ENCODE results near the gene UMOD.

Gene UMOD

GRCh38 chr16:20352615-20353014 lies at the start of gene UMOD:
Gene UMOD (minus strand): TSS chr16:20352715. CDS start chr16:20350737, 1,978 bp downstream.
- no peak for DNase-seq

GRCh38 chr16:20401475-20402016 lies 49.0 kb upstream of the UMOD start:
- no peak for DNase-seq

DNA sequence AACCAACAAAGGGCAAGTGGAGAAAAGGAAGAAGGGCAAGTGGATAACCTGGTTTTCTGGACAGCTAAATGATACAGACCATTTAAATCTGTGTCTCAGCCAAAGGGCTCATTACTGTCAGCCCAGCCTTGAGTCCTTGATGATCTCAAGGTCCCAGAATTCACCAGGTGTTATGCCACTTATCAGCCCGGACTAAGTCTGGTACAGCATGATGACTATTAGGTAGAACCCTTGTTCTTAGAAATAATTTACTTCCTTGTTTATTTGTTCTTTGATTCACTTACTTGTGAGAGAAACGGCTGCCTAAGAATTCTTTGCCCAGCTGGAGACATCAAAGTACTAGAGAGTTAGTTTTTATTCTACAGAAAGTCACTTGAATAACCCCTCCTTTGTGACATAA lies 48.6 kb upstream of the UMOD start:
- no peak for DNase-seq

DNA sequence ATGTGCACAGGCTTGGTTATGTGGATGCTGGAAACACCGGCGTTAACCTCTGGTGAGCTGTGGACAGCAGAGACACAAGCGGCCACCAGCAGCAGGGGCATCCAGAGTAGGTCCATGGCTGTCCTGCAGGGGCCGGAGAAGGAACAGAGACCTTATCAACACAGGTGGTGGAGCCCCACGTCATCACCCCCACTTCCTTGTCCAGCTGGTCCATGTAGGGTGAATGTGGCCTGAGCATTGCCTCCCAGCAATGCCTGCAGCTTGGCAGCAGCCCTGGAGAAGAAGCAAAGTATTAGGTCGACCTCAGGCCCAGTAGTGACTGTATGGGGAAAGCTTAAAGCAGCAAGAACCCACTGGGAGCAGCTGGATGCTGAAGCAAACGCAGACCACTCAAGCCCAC lies 46.7 kb upstream of the UMOD start:
- no peak for DNase-seq

GRCh38 chr16:20398603-20399002 lies 46.1 kb upstream of the UMOD start:
- DNase-seq = no peak

GRCh38 chr16:20397468-20398074 lies 45.1 kb upstream of the UMOD start:
- no peak for DNase-seq

- DNase-seq = no peak
These were observed 44.4 kb upstream of the UMOD start for GRCh38 chr16:20396846-20397467.

DNA sequence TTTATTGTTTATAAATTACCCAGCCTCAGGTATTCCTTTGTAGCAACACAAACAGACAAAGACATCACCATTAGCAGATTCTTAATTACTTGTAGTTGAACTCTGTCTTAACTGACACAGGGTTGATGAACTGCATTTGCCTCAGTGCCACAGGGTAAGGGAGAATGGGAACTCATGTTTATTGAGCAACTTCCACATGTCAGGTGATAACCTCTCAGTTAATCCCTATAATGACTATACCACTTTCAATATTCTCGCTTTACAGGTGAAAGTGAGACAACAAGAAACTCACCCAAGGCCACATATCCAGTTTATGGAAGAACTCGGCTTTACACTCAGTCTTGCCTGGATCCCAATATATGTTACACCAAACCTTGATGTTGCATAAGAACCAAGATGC lies 43.4 kb upstream of the UMOD start:
- no peak for DNase-seq

DNA sequence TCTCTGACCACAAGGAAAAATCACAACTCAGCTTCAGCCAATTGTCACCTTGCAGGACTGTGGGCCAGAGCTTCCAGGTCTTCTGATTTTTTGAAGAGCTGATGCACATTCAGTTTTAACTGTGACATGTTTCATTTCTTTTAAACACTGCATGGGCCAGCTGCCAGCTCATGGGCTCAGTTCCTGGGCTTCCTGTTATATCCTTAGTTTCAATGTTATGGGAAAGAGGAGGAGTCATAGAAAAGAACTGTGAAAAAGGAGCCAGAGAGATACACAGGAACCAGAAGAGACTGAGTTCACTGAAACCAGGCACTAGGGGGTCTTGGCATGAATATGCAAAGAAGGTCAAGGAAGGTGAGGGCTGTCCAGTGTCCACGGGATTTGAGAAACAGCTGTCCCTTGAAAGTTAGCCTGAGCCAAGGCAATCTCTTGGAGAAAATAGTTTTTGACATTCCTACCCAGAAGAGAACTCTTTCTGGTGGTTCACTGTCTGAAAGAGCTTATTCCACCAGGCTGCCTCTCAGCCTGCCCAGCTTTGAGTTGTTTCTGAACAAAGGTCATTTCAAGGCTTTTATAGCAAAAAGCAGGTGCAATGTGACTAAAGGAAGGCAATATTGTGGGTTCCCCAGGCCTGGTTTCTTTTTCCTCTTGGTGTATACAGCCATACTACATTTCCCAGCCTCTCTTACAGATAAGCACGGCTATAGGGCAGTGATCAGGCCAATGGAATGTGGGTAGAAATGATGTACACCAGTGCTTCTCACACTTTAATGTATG lies 41.5 kb upstream of the UMOD start:
- no peak for DNase-seq

GRCh38 chr16:20391045-20391444 lies 38.5 kb upstream of the UMOD start:
- no peak for DNase-seq

DNA sequence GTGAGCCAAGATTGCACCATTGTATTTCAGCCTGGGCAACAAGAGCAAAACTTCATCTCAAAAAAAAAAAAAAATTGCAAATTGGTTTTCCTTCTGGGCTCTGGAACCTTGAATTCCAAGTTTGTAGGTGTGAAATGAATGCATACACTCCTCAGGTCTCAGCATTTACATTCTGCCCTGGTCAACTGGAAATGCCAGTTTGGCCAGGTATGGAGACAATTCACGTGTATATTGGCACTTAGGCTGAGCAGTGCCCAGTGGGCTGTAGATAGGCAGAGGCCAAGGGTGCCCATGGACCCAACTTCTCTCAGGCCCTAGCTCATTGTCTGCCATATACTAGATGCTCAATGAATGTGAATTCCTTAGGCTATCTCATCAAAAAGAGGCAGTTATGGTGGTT lies 36.3 kb upstream of the UMOD start:
- DNase-seq = no peak

DNA sequence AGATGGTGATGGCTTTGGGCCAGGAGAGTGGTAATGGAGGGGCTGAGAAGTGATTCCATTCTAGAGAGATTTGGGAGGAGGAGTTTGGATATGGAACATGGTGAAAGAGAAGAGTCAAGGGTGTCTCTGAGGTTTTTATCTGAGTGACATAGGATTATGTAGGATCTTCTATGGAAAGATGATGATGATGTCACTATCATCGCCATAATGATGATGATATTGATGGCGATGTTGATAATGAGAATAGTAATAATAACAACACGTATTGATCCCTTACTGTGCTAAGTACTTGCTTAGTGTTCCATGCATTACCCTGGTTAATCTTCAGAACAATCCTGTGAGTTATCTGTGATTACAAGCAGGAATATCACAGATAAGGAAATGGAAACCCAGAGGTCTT lies 35.5 kb upstream of the UMOD start:
- DNase-seq = no peak

DNA sequence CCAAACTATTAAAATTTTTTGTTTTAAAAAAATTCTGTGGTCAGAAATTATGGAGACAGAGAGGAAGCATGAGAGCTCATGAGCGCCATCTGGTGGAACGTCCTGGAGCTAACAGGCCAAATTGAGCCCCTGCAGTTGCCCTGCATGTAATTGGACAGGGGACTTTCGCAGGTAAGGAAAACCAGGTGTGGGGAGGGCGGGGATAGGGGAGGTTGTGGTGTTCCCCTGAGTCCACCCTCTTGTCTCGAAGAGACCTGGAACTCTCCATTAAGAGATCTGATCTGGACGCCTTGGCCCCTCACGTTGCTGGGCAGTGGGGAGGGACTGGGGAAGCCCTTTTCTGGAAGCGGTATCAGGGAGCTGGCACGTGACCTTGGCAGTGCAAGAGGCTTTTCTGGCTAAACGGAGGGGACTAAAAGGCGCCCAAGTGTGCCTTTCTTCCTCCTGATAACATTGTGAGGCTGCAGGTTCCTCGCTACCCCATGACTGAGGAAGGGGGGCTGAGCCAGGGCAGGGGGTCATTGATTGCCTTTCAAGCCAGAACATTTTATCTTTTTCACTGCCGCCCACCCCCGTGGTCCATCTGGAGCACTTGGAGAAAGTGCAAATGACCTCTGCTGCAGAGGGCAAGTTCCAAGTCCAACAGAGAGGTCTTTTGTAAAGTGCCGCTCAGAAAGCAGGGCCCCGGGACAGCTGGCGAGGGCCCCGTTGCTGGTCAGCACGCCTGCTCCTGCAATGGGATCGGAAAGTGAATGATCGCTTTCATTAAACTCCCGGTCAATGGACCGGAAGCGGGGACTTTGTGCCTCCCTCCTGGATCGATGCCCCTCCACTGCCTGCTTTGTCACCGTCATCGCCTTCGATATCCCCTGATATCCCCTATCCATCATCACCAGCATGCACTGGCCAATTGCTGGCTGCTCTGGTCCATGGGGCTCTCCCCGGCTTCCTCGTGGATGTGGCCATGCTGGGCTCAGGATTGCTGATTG lies 33.6 kb upstream of the UMOD start:
- no peak for DNase-seq

- peak; percentile 23 for DNase-seq
These were observed 30.9 kb upstream of the UMOD start for GRCh38 chr16:20383106-20384029.

DNA sequence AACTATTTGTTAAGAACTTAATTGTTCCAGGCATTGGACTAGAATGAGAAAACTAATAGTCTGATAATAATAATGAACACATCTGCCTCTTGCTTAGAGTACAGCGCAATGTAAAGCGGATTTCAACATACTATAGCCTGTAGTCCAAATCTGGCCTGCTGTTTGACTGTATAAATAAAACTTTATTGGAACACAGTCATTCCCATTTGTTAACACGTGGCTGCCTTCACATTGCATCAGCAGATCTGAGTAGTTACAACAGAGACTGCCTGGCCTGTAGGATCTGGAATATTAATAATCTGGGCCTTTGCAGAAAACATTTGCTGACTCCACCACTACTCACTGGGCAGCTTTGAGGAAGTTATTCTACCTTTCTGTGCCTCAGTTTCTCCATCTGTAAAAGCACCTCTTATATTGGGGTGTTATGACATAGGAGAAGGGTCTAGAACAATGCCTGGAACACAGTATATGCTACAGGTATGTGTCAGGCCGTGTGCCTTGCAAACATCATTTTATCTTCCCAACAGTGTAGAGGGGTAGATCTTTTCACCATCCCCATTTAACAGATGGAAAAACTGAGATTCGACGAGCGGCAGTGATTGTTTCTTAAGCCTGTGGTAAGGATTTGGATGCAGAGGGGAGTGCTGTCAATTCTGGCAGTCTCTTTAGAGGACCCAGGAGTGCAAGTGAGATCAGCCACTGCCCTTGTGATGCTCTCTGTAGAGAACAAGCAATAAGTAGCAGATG lies 29.9 kb upstream of the UMOD start:
- DNase-seq = no peak

DNA sequence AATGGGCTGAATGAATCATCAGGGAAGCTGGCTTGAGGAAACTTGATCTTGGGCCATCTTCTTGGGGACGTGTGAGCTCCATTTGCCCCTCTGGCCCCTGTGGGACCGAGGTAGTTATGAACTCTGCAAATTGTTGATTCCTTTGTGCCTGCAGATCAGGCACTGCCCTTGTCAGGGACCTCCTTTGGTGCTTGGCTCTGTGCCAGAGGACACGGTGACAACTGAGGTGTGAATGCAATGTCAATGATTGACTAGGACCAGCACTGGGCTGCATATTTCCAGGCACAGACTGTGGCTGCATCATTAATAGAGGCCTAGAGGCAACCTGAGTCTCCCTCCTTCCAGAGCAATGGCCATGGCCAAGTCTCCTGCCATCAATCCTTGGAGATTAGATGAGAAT lies 28.3 kb upstream of the UMOD start:
- DNase-seq = no peak

DNA sequence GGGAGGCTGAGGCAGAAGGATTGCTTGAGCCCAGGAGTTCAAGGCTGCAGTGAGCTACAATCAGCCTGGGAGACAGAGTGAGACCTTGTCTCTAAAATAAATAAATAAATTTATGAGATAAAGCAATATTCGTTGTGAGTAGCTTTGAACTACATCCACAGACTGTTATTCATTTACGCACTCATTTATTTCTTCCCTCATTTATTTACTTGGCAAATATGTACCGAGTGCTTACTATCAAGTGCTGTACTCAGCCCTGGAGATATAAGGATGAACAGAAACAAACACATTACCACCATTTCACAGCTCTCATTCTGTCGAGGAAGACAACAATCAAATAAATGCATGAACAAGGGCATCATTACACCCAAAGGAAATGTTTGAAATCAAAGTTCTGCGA lies 24.7 kb upstream of the UMOD start:
- no peak for DNase-seq

DNA sequence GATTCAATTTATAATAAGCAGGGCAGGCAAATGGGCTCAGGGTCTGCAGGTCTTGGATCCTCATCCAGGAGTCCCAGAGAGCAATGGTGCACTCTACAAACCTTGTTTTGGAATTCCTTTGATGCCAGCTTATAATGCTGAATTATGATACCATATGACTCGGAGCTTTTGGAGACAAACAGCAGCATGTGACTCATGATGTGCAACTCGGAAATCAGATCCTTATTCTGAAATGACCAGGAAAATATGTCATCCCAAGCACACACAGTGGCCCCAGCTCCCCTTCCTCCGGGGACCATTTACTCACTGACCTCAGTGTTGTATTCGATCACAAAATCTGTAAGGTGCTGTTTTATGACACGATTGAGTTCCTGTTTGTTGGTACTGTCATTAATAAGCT lies 20.2 kb upstream of the UMOD start:
- DNase-seq = no peak

GRCh38 chr16:20369452-20370054 lies 17.0 kb upstream of the UMOD start:
- no peak for DNase-seq

- no peak for DNase-seq
These were observed 11.5 kb upstream of the UMOD start for GRCh38 chr16:20364051-20364450.
